H1 (cell line): Measurements from ENCODE around the gene WWC2. TPM values are rescaled to one million over a fixed set of nuclear protein-coding genes. Genes with fewer than 3 reads are reported as not detected.
A peak's percentile ranks its signal among the peaks of the same experiment; 100 is the strongest.

ENCODE experiments used
- CTCF ChIA-PET: fragments of 300-600 bp; sonication (Branson Sonifier 250); formaldehyde crosslinking; loops from one replicate; lab custom pipeline; 2021; ENCODE audit not compliant: partially characterized antibody; lab: Charles Lee
- POLR2A ChIA-PET: fragments of 300-600 bp; sonication (Branson Sonifier 250); formaldehyde crosslinking; loops from one replicate; lab custom pipeline; 2021; ENCODE audit warnings: inconsistent platforms; ENCODE audit not compliant: partially characterized antibody; lab: Charles Lee
- DNase-seq, 2 experiments: peaks; one replicate each; pipeline versions ENCODE4 v3.0.0 to v3.0.0-alpha.2; 2010 to 2022; ENCODE audit warnings: low spot score in 2 of 2, low read depth in 1 of 2, mixed read lengths in 1 of 2
- FAIRE-seq: peaks from 2 replicates; lab custom pipeline; 2011; peaks lifted over from hg19 to GRCh38; lab: Jason Lieb, UNC
- H2AFZ ChIP-seq: 2 replicates; pipeline ENCODE4 v1.8.1; 2012; ENCODE audit warnings: low read length, inconsistent platforms
- H2AK5ac ChIP-seq: 2 replicates; pipeline ENCODE4 v1.6.1; 2013; ENCODE audit warnings: low read depth, low read length
- H2BK120ac ChIP-seq: replicated peaks from 2 replicates; pipeline ENCODE3; 2013; ENCODE audit warnings: low read depth, low read length, inconsistent platforms
- H2BK12ac ChIP-seq: 2 replicates; pipeline ENCODE4 v1.6.1; 2013; ENCODE audit warnings: low read depth, low read length
- H2BK15ac ChIP-seq: 2 replicates; pipeline ENCODE4 v1.6.1; 2013; ENCODE audit warnings: low read length
- H2BK20ac ChIP-seq: 2 replicates; pipeline ENCODE4 v1.6.1; 2013; ENCODE audit warnings: low read length
- H2BK5ac ChIP-seq: 2 replicates; pipeline ENCODE4 v1.6.1; 2013; ENCODE audit warnings: low read depth, low read length
- H3K14ac ChIP-seq: 2 replicates; pipeline ENCODE4 v1.6.1; 2013; ENCODE audit warnings: inconsistent platforms; ENCODE audit not compliant: insufficient read length
- H3K18ac ChIP-seq: 2 replicates; pipeline ENCODE4 v1.6.1; 2013; ENCODE audit warnings: low read length; ENCODE audit errors: extremely low read depth
- H3K23ac ChIP-seq: 2 replicates; pipeline ENCODE4 v1.6.1; 2013; ENCODE audit warnings: inconsistent platforms; ENCODE audit not compliant: insufficient read length
- H3K23me2 ChIP-seq: 2 replicates; pipeline ENCODE4 v1.6.1; 2013; ENCODE audit warnings: low read depth, low read length
- H3K27ac ChIP-seq: 2 replicates; pipeline ENCODE4 v1.6.1; 2011; ENCODE audit warnings: low read depth, low read length, inconsistent platforms
- H3K27me3 ChIP-seq, 4 experiments: replicated peaks in 1 of 4; 1 replicate in 1 of 4; 2 replicates in 3 of 4; pipeline versions ENCODE4 v1.6.1 to v1.8.1; 2011 to 2013; ENCODE audit warnings: low read length in 3 of 4, mild to moderate bottlenecking in 3 of 4, inconsistent platforms in 2 of 4, mixed read lengths in 2 of 4, moderate library complexity in 1 of 4; ENCODE audit not compliant: control insufficient read depth in 3 of 4, insufficient read depth in 3 of 4; ENCODE audit errors: extremely low read depth in 1 of 4
- H3K36me3 ChIP-seq, 4 experiments: 2 replicates each; pipeline versions ENCODE4 v1.6.1 to v1.8.1; 2011 to 2013; ENCODE audit warnings: mild to moderate bottlenecking in 4 of 4, low read length in 3 of 4, moderate library complexity in 2 of 4, control low read depth in 1 of 4, inconsistent platforms in 1 of 4; ENCODE audit not compliant: insufficient read depth in 4 of 4, control insufficient read depth in 2 of 4
- H3K4ac ChIP-seq: replicated peaks from 2 replicates; pipeline ENCODE3; 2013; ENCODE audit warnings: low read length, low read depth, mixed read lengths, inconsistent platforms; ENCODE audit not compliant: insufficient read length
- H3K4me1 ChIP-seq, 4 experiments: replicated peaks in 1 of 4; 1 replicate in 1 of 4; 2 replicates in 3 of 4; pipeline versions ENCODE4 v1.6.1 to v1.8.1; 2011 to 2013; ENCODE audit warnings: low read length in 3 of 4, inconsistent platforms in 2 of 4, mixed read lengths in 1 of 4; ENCODE audit not compliant: insufficient read depth in 4 of 4, control insufficient read depth in 3 of 4
- H3K4me2 ChIP-seq, 2 experiments: 2 replicates each; pipeline versions ENCODE4 v1.6.1 to v1.8.1; 2011 to 2013; ENCODE audit warnings: low read depth in 2 of 2, low read length in 2 of 2, control low read depth in 1 of 2, inconsistent platforms in 1 of 2, mild to moderate bottlenecking in 1 of 2; ENCODE audit not compliant: insufficient read depth in 1 of 2
- H3K4me3 ChIP-seq, 4 experiments: fragments of 200-600, 300-600 bp in 1 of 4; sonication (generic), shearing (Covaris generic), sonication (Bioruptor Twin) in 1 of 4; 2 replicates each; pipeline versions ENCODE4 v1.5.1 to v1.8.1; 2011 to 2016; ENCODE audit warnings: low read length in 4 of 4, low read depth in 3 of 4, control low read depth in 2 of 4, inconsistent platforms in 2 of 4, mild to moderate bottlenecking in 2 of 4, mixed read lengths in 1 of 4, moderate library complexity in 1 of 4; ENCODE audit not compliant: insufficient read depth in 2 of 4; ENCODE audit errors: extremely low read depth in 1 of 4
- H3K56ac ChIP-seq: replicated peaks from 2 replicates; pipeline ENCODE3; 2013; ENCODE audit warnings: low read depth, mild to moderate bottlenecking, mixed read lengths, low read length, inconsistent platforms; ENCODE audit not compliant: insufficient read length
- H3K79me1 ChIP-seq: 2 replicates; pipeline ENCODE4 v1.6.1; 2013; ENCODE audit warnings: low read depth, low read length, control low read depth
- H3K79me2 ChIP-seq, 2 experiments: 2 replicates each; pipeline versions ENCODE4 v1.6.1 to v1.8.1; 2012 to 2013; ENCODE audit warnings: low read length in 2 of 2, mild to moderate bottlenecking in 2 of 2, inconsistent platforms in 1 of 2; ENCODE audit not compliant: insufficient read depth in 2 of 2, control insufficient read depth in 1 of 2
- H3K9ac ChIP-seq, 4 experiments: replicated peaks in 1 of 4; 1 replicate in 1 of 4; 2 replicates in 3 of 4; pipeline versions ENCODE4 v1.6.1 to v1.8.1; 2011 to 2013; ENCODE audit warnings: low read depth in 3 of 4, low read length in 3 of 4, control low read depth in 2 of 4, mild to moderate bottlenecking in 2 of 4, moderate library complexity in 2 of 4, inconsistent platforms in 1 of 4; ENCODE audit errors: extremely low read depth in 1 of 4
- H3K9me3 ChIP-seq, 2 experiments: 2 replicates each; pipeline versions ENCODE4 v1.6.1 to v1.8.1; 2012 to 2013; ENCODE audit warnings: mild to moderate bottlenecking in 2 of 2, moderate library complexity in 2 of 2, control low read depth in 1 of 2, inconsistent platforms in 1 of 2, low read depth in 1 of 2, low read length in 1 of 2, mixed read lengths in 1 of 2; ENCODE audit not compliant: insufficient read depth in 2 of 2
- H4K20me1 ChIP-seq, 2 experiments: replicated peaks in 1 of 2; 2 replicates each; pipeline versions ENCODE3 to v1.8.1; 2011 to 2013; ENCODE audit warnings: inconsistent platforms in 2 of 2, low read length in 2 of 2, mild to moderate bottlenecking in 1 of 2; ENCODE audit not compliant: insufficient read depth in 2 of 2, control insufficient read depth in 1 of 2
- H4K5ac ChIP-seq: 2 replicates; pipeline ENCODE4 v1.6.1; 2013; ENCODE audit warnings: low read length, low read depth, mixed read lengths, inconsistent platforms; ENCODE audit not compliant: insufficient read length
- H4K8ac ChIP-seq: 2 replicates; pipeline ENCODE4 v1.8.0; 2013; ENCODE audit warnings: mild to moderate bottlenecking, moderate library complexity, low read length, inconsistent platforms; ENCODE audit not compliant: insufficient read depth; ENCODE audit errors: extremely low read depth
- H4K91ac ChIP-seq: replicated peaks from 2 replicates; pipeline ENCODE3; 2013; ENCODE audit warnings: low read length, mixed read lengths, inconsistent platforms; ENCODE audit not compliant: insufficient read length
- BRCA1 ChIP-seq: IDR thresholded peaks from 2 replicates; pipeline ENCODE4 v1.6.1; 2012; ENCODE audit warnings: low read depth, low read length, improper control_type of control experiment
- CTBP2 ChIP-seq: IDR thresholded peaks from 2 replicates; pipeline ENCODE4 v1.7.0; 2011; ENCODE audit warnings: borderline replicate concordance, mild to moderate bottlenecking, moderate library complexity, mixed read lengths, low read length; ENCODE audit not compliant: insufficient read depth, insufficient read length
- NANOG ChIP-seq: IDR thresholded peaks from 2 replicates; pipeline ENCODE4 v1.6.1; 2011; ENCODE audit warnings: low read length, low read depth, mild to moderate bottlenecking, inconsistent platforms; ENCODE audit not compliant: insufficient read depth, poor library complexity, severe bottlenecking
- USF2 ChIP-seq: IDR thresholded peaks from 2 replicates; pipeline ENCODE4 v1.6.1; 2011; ENCODE audit warnings: low read length, improper control_type of control experiment
- WGBS, 2 experiments: shearing (Covaris generic) in 1 of 2; methylation state at CpG; one replicate each; pipeline versions ENCODE4 v1.1.6 to v1.1.7; 2013 to 2015; ENCODE audit warnings: low lambda C conversion rate in 2 of 2, mixed read lengths in 2 of 2, inconsistent platforms in 1 of 2, low coverage in 1 of 2, missing lambda C conversion rate in 1 of 2; ENCODE audit not compliant: insufficient replicate concordance in 2 of 2, insufficient coverage in 1 of 2, insufficient read length in 1 of 2; ENCODE audit errors: extremely low coverage in 1 of 2, missing lambda C conversion rate in 1 of 2; 5-methylcytosine and 5-hydroxymethylcytosine counted together
- polyA plus RNA-seq, 7 experiments: library from polyadenylated mRNA; depleted of rRNA in 3 of 7; stranded (reverse) in 5 of 7; unstranded in 2 of 7; fragments of >200 nt in 5 of 7; fragments of 200-250 nt in 2 of 7; gene quantifications; 1 replicate in 5 of 7; 2 replicates in 1 of 7; 4 replicates in 1 of 7; pipeline versions ENCODE4 v1.2.1 to v1.2.3, GENCODE V29; 2011 to 2013; ENCODE audit warnings: missing spikeins in 2 of 7, mixed read lengths in 2 of 7
- total RNA-seq: library from RNA; stranded (reverse); fragmentation: NEBNext Ultra II Directional; extraction: Animal tissue kit (Norgen Biotek cat#: 25700); gene quantifications from 2 replicates; pipeline ENCODE4 v1.2.1, GENCODE V29; 2021

WWC2 gene
- total and polyA plus RNA-seq, 2 of the 8 experiments (the other 6 are each of a cell fraction or from before 2014, with no cell fraction given): 17.6 to 135 TPM

- Histone ChIP-seq H4K5ac (no peak overlapping the region), H3K14ac (no peak overlapping the region), H3K4me1 (no peaks in the 10 kb centered on the region), H3K36me3 (no peaks in the 10 kb centered on the region), H4K20me1 (no peaks in the 10 kb centered on the region), H2BK20ac (no peak overlapping the region), H3K79me2 (no peaks in the 10 kb centered on the region), H3K9me3 (no peaks in the 10 kb centered on the region), H3K27ac (no peak overlapping the region), H4K8ac (peak overlapping the region; percentile 86; the same call in 1 of the 2 replicates), H3K4ac (no peak overlapping the region), H2BK120ac (no peak overlapping the region), H3K4me2 (no peak overlapping the region), H2BK15ac (no peak overlapping the region), H2BK12ac (no peak overlapping the region), H3K4me3 (no peak overlapping the region), H3K27me3 (no peaks in the 10 kb centered on the region), H3K23ac (no peak overlapping the region), H3K23me2 (no peaks in the 10 kb centered on the region; the same call in 1 of the 2 replicates), H3K56ac (no peak overlapping the region), H2AFZ (no peak overlapping the region), H2BK5ac (no peak overlapping the region), H2AK5ac (no peak overlapping the region), H3K9ac (no peak overlapping the region), H3K79me1 (no peaks in the 10 kb centered on the region), H4K91ac (no peak overlapping the region), H3K18ac (no peak overlapping the region)
- 92% methylated on average over 4 of the region's 4 CpGs; no CpG with 5 or more reads in 1 of the 2 experiments for WGBS, 2 experiments
- POLR2A ChIA-PET: no interaction called here
- DNase-seq (no peak), FAIRE-seq (no peak)
- CTCF ChIA-PET: interaction anchor here (0.7 kb wide), 1 partner anchor 489 kb away, joined by 3 read pairs; no protein-coding TSS in a partner anchor
- TF ChIP-seq BRCA1: no peak
- TF ChIP-seq NANOG: no peak
- TF ChIP-seq USF2: no peak
- no peak for TF ChIP-seq CTBP2
Measured at GRCh38 chr4:183345261-183345660, 246.2 kb downstream of the WWC2 start.
